ENCODE results near the gene ACOX3.

The ACOX3 gene

GRCh38 chr4:8331575-8331955, 109.0 kb downstream of the ACOX3 start:
- DNase-seq: no peak

GRCh38 chr4:8330821-8331574, 109.5 kb downstream of the ACOX3 start:
- DNase-seq: no peak

- DNase-seq: no peak
Observed at GRCh38 chr4:8329859-8330761, 110.4 kb downstream of the ACOX3 start.

GRCh38 chr4:8329560-8329858, 111.0 kb downstream of the ACOX3 start:
- no peak for DNase-seq

GRCh38 chr4:8328866-8329559, 111.5 kb downstream of the ACOX3 start:
- no peak for DNase-seq

- no peak for DNase-seq
Observed at GRCh38 chr4:8328456-8328855, 112.1 kb downstream of the ACOX3 start.

GRCh38 chr4:8326206-8326605, 114.3 kb downstream of the ACOX3 start:
- no peak for DNase-seq

- no peak for DNase-seq
Observed at GRCh38 chr4:8325291-8325973, 115.1 kb downstream of the ACOX3 start.

GRCh38 chr4:8324640-8325239, 115.8 kb downstream of the ACOX3 start:
- DNase-seq: no peak

GRCh38 chr4:8323947-8324555, 116.5 kb downstream of the ACOX3 start:
- DNase-seq: no peak

GRCh38 chr4:8322794-8323704, 117.5 kb downstream of the ACOX3 start:
- no peak for DNase-seq

- no peak for DNase-seq
Observed at GRCh38 chr4:8321771-8322170, 118.8 kb downstream of the ACOX3 start.

GRCh38 chr4:8321220-8321619, 119.3 kb downstream of the ACOX3 start:
- no peak for DNase-seq

- no peak for DNase-seq
Observed at GRCh38 chr4:8320386-8320750, 120.2 kb downstream of the ACOX3 start.

GRCh38 chr4:8319731-8320385, 120.7 kb downstream of the ACOX3 start:
- peak; percentile 3 for DNase-seq

- no peak for DNase-seq
Observed at GRCh38 chr4:8319061-8319460, 121.5 kb downstream of the ACOX3 start.

- DNase-seq: no peak
Observed at GRCh38 chr4:8318509-8318908, 122.0 kb downstream of the ACOX3 start.

GRCh38 chr4:8317474-8317873, 123.0 kb downstream of the ACOX3 start:
- DNase-seq: no peak

- DNase-seq: peak; percentile 2
Observed at GRCh38 chr4:8316911-8317351, 123.6 kb downstream of the ACOX3 start.

Measured in activated CD4-positive, alpha-beta T cell treated with anti-CD3 and anti-CD28 coated beads for 1 hour (primary cell).